Islet precursor cell (in vitro differentiated cells): Measurements from ENCODE around the gene MRPL55.

Source experiments
- DNase-seq: peaks from one replicate; pipeline ENCODE4 v3.0.0-alpha.2; 2018

Gene MRPL55

DNA sequence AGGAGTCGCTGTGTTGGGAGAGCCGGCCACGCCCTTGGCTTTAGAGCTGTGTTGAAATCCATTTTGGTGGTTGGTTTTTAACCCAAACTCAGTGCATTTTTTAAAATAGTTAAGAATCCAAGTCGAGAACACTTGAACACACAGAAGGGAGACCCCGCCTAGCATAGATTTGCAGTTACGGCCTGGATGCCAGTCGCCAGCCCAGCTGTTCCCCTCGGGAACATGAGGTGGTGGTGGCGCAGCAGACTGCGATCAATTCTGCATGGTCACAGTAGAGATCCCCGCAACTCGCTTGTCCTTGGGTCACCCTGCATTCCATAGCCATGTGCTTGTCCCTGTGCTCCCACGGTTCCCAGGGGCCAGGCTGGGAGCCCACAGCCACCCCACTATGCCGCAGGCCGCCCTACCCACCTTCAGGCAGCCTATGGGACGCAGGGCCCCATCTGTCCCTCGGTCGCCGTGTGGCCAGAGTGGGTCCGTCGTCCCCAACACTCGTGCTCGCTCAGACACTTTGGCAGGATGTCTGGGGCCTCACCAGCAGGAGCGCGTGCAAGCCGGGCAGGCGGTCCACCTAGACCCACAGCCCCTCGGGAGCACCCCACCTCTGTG, 10.7 kb downstream of the MRPL55 start:
- no peak for DNase-seq

DNA sequence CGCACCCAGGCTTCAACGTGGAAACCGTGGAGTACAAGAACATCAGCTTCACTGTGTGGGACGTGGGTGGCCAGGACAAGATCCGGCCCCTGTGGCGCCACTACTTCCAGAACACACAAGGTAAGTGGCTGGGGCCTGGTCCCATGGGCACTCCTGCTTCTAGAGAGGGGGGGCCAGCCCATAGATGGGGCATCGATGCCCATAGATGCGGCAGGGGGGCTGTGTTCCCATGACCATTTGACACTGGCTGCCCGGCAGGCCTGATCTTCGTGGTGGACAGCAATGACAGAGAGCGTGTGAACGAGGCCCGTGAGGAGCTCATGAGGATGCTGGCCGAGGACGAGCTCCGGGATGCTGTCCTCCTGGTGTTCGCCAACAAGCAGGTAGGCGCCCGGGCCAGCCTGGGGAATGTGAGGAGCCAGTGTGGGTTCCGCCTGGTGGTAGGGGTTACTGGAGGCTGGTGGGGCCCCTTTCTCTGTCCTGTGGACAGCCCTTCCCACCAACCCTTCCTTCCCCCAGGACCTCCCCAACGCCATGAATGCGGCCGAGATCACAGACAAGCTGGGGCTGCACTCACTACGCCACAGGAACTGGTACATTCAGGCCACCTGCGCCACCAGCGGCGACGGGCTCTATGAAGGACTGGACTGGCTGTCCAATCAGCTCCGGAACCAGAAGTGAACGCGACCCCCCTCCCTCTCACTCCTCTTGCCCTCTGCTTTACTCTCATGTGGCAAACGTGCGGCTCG, 11.6 kb downstream of the MRPL55 start:
- DNase-seq = peak; percentile 51

DNA sequence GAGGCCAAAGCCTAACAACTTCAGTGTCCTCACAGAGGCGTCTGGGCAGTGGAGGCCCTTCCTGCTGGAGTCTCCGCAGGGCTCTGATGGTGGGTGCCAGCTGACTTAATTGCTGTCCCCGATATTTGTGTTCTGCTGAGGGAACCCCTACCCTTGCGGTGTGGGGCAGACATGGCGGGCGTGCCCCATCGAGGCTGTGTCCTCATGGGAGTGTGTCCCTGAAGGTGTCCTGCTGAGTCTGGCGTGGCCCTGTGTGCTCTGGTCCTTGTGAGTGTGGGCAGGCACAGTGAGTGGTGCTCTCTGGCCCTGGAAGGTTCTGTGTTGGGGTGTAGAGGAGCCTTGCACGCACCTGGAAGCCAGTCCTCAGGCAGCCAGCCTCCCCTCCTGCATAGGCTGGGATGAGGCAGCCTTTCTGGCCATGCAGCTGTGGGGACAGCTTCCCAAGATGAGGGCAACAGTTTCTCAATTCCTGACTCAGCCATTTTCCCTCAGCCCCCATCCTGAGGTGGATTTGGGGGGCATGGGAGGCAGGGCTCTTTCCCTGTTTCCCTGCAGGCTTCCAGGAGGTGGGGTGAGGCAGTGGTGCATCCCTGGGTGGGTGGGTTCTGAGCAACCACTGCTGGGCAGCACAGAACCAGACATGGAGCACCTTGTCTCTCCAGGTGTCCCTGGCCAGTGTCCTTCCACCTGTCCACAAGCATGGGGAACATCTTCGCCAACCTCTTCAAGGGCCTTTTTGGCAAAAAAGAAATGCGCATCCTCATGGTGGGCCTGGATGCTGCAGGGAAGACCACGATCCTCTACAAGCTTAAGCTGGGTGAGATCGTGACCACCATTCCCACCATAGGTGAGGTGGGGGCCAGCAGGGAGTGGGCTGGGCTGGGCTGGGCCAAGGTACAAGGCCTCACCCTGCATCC, 12.4 kb downstream of the MRPL55 start:
- DNase-seq = no peak

DNA sequence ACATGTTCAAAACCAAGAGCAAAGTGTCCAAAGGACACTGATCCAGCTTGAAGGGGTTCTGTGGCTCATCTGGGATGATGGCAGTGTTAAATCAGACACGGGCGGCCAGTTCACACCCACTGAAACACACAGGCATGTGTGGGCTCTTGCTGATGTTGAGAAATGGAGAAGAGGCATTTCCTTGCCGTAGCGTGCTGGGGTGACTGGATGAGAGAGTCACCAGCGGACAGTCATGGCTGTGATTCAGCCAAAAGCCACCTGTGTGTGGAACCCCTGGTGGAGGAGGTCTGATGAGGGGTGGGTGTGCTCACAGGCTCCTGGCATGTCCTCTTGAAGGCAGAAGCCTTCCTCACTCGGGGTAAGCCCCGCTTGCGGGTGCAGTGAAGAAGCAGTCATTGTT, 13.2 kb downstream of the MRPL55 start:
- DNase-seq = no peak

DNA sequence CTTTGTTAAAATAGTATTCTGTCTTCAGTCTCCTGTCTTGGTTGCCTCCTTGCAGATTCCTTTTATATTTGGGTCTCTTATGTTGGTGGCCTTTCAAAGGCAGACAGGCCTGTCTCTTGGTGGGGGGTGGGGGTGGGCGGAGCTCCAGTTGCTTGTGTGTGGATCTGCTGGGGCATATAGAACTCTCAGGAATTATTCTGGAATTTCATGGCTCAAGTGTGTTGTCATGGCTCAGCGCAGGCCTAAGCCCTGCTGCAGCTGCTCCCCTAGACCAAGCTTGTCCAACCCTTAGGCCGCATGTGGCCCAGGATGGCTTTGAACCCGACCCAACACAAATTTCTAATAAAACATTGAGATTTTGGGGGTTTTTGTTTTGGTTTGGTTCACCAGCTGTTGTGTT, 13.9 kb downstream of the MRPL55 start:
- no peak for DNase-seq

DNA sequence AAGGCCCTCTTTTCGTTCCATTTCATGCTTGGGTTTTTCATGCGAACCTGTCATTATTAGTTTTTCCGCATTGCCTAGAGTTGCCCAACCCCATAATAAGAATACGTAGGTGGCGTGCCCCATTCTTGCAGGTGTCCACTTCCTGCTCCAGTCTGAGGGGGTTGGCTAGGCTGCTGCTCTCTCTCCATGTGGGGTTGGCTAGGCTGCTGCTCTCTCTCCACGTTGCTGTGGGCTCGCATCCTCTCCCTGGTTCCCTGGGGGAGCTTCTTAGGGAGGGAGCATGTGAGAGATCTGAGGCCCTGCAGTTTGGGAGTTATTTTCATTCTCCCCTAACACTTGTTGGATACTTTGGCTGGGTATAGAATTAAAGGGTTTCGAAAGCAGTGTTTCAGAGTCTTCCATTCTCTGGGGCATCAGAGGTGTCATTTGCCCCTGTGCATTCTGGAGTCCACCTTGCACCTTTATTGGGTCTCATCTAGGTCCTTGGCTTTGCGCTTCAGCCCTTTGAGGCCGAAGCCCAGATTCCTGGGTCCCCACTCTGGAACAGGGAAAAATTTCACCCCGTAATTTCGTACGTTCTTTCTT, 14.6 kb downstream of the MRPL55 start:
- DNase-seq = no peak

DNA sequence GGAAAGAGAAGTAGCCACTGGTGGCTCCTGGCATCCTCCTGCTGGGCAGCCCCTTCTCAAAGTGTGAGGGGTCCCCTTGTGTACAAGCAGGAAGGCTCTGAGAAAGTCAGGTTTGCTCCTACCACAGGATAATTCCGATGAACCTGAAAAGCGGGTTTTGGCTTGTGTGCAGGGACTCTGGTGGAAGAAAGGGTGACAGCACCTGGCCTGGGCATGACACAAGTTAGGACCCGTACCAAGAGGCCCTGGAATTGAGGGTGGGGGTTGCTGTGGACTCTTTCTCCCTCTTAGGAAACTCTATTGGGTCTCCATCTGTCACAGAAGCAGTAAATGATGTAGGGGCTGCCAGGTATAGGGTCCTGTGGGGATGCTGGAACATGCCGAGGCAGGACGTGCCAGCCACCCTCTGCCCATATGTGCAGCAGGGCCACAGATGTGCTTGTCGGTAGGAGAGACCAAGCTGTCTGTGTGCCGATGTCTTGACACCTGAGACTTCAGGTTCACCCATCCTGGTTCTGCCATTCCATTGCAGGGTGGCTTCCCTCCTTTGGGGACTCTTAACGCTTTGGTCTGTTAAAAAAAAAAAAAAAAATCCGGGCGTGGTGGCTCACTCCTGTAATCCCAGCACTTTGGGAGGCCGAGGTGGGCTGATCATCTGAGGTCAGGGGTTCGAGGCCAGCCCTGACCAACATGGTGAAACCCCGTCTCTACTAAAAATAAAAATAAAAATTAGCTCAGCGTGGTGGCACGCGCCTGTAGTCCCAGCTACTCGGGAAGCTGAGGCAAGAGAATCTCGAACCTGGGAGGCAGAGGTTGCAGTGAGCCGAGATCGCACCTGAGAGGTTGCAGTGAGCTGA, 15.8 kb downstream of the MRPL55 start:
- peak; percentile 55 for DNase-seq

DNA sequence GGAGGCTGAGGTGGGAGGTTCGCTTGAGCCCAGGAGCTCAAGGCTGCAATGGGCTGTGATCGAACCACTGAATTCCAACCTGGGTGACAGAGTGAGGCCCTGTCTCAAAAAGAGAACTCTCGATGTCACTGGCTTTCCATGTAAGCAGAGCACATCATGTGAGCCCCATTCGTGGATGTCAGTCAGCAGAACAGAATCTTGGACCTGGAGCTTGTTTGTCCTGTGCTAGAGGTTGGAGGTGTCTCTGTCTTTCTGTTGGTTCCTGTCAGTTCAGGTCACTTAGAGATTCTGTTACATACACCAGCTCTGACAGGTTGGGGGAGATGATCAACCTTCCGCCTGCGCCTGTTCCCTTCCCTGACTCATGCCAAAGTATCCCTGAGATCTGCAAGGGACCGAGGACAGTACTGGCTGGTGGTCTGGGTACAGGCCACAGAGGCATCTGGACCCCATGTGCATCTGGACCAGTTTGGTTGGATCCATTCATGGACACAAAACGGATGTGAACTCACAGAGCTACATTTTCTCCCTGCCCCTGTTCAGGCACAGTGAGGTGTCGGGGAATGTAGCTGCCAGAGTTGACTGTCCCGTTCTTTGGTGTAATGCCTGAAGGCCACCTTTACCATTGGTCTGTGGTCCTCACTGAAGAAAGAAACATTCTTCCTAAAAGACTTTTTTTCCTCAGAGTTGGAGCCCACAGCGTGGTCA, 16.6 kb downstream of the MRPL55 start:
- DNase-seq = no peak

DNA sequence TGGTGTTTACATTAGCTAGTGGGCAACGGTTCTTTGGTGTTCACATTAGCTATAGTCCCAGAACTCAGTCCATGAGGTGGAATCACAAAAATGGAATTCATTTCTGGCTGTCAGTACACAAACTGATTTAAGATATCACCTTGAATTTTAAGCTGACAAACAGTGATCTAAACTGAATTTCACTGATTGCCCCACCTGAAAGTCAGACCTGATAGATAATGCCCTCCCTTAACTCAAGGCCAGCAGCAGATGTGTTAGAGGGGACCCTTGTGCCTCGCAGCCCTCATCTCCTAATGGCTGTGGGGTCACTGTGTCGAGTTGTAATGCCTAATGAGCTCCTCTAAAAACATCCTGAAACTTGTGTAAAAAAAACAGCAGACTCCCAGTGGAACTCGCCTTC, 18.0 kb downstream of the MRPL55 start:
- no peak for DNase-seq

DNA sequence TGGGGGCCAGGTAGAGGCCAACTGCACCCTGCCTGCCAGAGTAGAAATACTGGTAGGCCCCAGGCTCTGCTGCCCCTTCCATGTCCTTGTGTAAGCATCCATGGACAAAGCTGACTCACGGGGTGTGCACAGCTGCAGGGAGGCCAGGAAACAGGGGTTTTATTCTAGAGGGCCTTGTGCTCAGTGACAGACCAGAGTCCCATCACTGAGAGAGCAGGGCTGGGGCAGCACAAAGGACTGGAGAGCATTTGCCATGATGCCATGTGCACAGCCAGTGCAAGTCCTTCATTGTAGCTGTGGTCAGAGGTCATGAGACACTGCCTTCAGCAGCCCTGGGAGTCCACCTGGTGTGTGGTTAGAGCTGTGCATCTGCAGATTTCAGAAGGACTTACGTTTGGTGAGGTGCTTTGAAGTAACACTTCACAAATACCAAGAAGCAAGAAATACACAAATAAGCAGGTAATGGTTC, 18.5 kb downstream of the MRPL55 start:
- DNase-seq = peak; percentile 52

DNA sequence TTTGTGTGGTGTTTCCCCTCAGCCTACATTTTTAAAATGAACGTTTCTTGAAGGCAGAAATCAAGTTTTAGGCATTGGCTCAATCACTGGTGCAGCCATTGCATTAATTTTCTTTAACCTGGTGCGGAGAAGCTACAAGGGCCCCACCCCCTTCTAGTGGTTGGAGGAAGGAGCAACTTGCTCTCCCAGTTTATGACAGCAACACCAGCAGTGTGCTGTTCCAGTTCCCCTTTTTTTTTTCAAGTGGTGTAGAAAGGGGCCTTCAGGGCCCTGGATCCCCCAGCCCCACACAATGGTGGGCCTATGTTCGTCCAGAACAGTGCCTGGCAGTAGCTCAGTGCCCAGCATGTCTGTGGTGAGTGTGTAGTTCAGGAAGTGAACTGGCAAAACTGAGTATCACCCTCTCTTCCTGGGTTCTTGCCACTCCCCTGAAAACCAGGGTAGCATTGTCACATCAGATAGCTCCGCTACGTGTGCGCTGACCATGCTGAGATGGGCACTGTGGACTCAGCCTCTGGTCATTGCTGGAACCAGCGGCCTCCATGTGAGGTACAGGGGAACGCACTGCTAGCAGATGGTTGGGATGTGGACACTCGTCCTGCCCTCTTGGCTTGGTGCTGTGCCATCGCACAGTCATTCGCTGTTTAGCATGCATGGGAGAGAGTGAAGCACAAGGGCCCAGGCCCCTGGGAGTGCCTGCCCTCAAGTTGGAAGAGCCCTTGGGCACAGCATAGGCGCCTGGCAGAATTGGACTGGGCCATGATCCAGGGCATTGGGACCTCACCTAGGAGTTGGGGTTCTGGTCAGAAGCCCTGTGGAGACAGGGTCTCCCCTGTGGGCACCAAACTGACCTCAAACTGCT, 19.3 kb downstream of the MRPL55 start:
- DNase-seq = no peak

DNA sequence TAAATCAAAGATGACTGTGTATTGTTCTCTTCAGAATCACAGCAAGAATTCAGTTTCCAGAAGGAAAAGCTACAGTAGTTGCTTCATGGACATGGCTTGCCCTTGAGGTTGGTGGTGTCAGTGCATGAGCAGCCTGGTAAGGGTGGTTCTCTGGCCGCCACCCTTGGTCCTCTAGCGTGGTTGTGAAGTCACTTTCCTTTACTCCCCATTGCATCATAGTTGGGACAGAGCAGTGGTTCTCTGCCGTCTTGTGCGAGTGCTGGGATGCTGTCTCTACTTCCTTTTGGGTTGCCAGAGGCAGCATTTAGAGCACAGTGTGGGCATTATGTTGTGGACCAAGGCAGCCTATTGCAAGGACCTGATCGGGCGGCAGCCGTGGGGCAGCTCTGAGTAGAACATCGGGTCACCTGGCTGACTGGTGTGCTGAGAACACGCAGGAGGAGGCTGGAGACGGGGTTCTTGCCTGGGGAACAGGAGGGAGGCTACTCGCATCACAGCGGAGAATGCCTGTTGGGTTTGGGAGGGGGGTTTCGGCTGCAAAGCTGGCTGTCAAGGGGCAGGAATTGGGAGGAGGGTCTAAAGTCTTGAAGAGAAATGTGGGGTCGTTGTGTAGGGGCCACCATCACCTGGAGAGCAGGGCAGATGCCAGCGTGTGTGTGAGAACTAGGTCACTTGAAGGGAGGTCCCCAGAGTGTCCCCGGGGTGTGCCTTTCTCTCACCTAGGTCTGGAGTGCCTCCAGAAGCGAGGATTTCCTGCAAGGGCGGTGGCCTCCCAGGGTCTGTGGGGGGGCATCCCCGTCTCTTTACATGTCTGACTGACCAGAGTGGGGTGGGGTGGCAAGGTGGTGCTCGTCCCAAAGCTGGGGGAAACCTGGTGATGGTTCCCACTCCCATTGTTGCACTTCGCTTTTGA, 20.3 kb downstream of the MRPL55 start:
- no peak for DNase-seq

DNA sequence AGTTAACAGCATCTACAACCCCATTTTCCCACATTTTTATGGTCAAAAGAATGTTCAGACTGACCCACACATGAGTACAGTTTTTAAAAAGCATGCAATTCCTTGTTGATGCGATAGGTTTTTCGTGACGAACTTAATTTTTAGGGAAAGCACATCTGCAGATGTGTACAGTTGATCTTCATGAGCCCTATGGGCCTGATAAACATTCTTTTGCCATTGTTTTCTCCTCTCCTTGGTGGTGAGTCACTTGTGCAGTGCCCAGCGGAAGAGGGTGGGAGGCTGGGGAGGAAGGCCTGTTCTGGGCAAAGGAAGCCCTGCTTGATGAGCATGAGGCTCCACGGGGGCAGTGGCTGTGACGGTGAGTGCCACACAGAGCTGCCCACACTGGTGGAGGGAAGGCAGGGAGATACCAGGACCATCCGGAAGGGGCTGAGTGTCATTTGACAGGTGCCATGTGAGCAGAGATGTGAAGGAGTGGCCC, 21.3 kb downstream of the MRPL55 start:
- no peak for DNase-seq

DNA sequence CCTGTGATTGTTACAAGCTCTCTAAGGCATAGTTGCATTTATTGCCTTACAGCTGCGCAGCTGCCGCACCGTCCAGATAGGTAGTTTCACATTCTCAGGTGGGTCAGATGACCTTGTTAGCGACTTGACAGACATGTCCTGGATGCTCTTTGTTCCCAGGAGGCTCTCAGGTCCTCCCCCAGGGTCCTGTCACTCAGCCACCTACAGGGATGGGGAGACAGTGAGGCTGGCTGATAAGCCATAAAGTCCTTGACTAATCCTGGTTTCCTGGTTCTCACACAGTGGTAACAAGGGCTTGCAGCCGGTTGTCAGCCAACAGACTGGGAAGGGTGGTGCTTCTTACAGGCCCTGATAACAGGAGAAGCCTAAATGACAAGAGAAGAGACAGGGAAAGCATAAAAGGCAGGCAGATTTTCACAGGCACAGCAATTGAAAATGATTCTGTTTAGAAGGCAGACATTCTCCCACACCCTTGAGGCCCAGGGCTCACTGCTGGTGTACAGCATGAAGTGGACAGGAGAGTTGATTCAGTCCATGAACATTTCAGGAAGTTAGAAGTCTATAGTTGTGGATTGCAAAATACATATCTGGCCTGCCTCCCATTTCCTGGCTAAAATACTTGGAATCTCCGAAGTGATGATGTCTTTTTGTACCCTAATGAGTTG, 23.7 kb downstream of the MRPL55 start:
- peak; percentile 77 for DNase-seq

DNA sequence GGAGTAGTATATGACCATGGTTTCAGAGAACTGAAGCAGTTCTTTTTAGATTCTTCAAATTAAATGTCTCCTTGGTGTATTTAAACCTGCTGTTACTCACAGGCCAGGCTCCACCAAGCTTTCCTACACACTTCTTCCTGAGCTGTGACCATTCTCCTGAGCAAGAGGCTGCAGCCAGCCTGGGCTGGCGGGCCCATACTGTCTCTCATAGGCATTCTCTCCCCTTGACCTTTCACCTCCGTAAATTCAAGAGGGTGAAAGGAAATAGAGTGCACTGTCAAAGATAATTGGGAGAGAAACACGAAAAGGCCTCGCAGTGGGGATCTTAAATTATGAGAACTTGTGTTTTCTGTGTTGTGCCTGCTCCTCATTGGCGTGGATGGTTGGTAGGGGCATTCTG, 24.3 kb downstream of the MRPL55 start:
- DNase-seq = no peak

DNA sequence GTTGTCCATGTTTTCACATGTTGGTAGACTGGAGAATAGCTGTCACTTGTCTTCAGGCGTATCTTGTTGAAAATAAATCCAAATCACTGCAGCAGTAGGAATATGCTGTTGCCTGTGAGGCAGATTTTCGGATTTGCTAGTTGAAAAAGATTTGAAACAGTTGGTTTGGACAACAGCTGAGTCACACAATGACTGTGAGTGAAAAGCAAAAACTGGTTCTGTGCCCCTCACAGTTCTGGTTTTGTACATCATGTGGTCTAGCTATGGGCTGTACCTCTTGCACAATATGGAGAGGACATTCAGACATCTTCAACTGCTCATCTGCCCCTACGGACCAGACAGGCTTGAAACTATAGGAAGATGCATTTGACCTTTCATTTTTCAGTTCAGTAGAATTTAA, 24.8 kb downstream of the MRPL55 start:
- DNase-seq = no peak

DNA sequence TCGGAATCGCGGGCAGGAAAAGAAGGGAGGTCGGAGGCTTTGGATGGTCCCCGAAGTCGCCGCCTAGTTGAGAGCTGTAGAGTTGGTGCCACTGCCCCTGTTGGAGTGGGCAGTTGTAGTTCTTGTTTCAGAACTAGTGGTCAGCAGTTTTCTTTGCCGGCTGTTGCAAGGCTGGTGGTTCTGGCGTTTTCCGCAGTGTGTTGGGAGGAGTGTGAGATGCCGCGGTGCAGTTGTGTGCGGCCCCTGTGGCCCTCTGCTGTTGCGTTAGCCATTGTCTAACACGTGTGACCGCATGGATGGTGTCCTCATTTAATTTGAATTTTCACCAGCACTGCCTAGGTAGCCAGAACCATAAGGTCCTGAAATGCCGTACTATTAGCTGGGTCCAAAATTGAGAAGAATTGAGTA, 25.2 kb downstream of the MRPL55 start:
- DNase-seq = no peak
